GM23248 (cell line): ENCODE data around the gene TNNC1. TPM values are rescaled to one million over a fixed set of nuclear protein-coding genes. Genes with fewer than 3 reads are reported as not detected.
A peak's percentile ranks its signal among the peaks of the same experiment; 100 is the strongest.

Experiments
- DNase-seq: peaks from one replicate; pipeline ENCODE4 v3.0.0-alpha.2; 2015
- H2AFZ ChIP-seq: fragments of 200-600 bp; sonication (generic); 2 replicates; pipeline ENCODE4 v1.6.1; 2016; ENCODE audit warnings: antibody characterized with exemption
- H3F3A ChIP-seq: fragments of 200-600 bp; sonication (generic); 2 replicates; pipeline ENCODE4 v1.6.1; 2016; ENCODE audit warnings: mild to moderate bottlenecking, antibody characterized with exemption, mixed run types; ENCODE audit not compliant: insufficient read depth
- H3K27ac ChIP-seq: fragments of 200-600 bp; sonication (generic); 2 replicates; pipeline ENCODE4 v1.5.1; 2016; ENCODE audit warnings: mild to moderate bottlenecking
- H3K27me3 ChIP-seq: fragments of 200-600 bp; sonication (generic); replicated peaks from 2 replicates; pipeline ENCODE4 v1.6.1; 2016; ENCODE audit warnings: mild to moderate bottlenecking; ENCODE audit not compliant: insufficient read depth
- H3K36me3 ChIP-seq: fragments of 200-600 bp; sonication (generic); 2 replicates; pipeline ENCODE4 v1.6.1; 2016; ENCODE audit warnings: low read depth, mild to moderate bottlenecking
- H3K4me1 ChIP-seq: fragments of 200-600 bp; sonication (generic); 2 replicates; pipeline ENCODE4 v1.6.1; 2016; ENCODE audit warnings: mild to moderate bottlenecking; ENCODE audit not compliant: insufficient read depth
- H3K4me2 ChIP-seq: fragments of 200-600 bp; sonication (generic); one replicate; pipeline ENCODE4 v1.6.1; 2016; ENCODE audit warnings: mild to moderate bottlenecking; ENCODE audit not compliant: unreplicated experiment
- H3K4me3 ChIP-seq: fragments of 200-600 bp; sonication (generic); 2 replicates; pipeline ENCODE4 v1.5.1; 2016; ENCODE audit warnings: mild to moderate bottlenecking
- H3K79me2 ChIP-seq: fragments of 200-600 bp; sonication (generic); 2 replicates; pipeline ENCODE4 v1.6.1; 2016; ENCODE audit warnings: mild to moderate bottlenecking; ENCODE audit not compliant: insufficient read depth
- H3K9ac ChIP-seq: fragments of 200-600 bp; sonication (generic); 2 replicates; pipeline ENCODE4 v1.6.1; 2016; ENCODE audit warnings: mild to moderate bottlenecking
- H3K9me2 ChIP-seq: fragments of 200-600 bp; sonication (generic); 2 replicates; pipeline ENCODE4 v1.6.1; 2016; ENCODE audit warnings: mixed run types, mild to moderate bottlenecking, moderate library complexity; ENCODE audit not compliant: insufficient read depth
- H3K9me3 ChIP-seq: fragments of 200-600 bp; sonication (generic); one replicate; pipeline ENCODE4 v1.6.1; 2017; ENCODE audit warnings: low read depth
- H4K20me1 ChIP-seq: fragments of 200-600 bp; sonication (generic); 2 replicates; pipeline ENCODE4 v1.6.0; 2016; ENCODE audit not compliant: insufficient read depth
- EZH2 ChIP-seq: fragments of 200-600 bp; sonication (generic); IDR thresholded peaks from 2 replicates; pipeline ENCODE4 v1.6.1; 2018; ENCODE audit warnings: antibody characterized with exemption, mild to moderate bottlenecking; ENCODE audit not compliant: insufficient read depth, poor library complexity, severe bottlenecking
- EZH2phosphoT487 ChIP-seq: fragments of 200-600 bp; sonication (generic); IDR thresholded peaks from 2 replicates; pipeline ENCODE4 v1.6.1; 2018; ENCODE audit warnings: antibody characterized with exemption, moderate library complexity, mild to moderate bottlenecking, low read depth; ENCODE audit not compliant: insufficient read depth
- WGBS, 2 experiments: methylation state at CpG; one replicate each; pipeline ENCODE4 v1.1.6; 2015 to 2017; ENCODE audit warnings: low lambda C conversion rate in 2 of 2, low coverage in 1 of 2; ENCODE audit errors: missing lambda C conversion rate in 2 of 2; 5-methylcytosine and 5-hydroxymethylcytosine counted together
- in situ Hi-C: fragments of 300-500 bp; cut with MboI; formaldehyde crosslinking; loops from 2 replicates; pipeline ENCODE4 v1.15.0; 2020
- polyA plus RNA-seq: library from polyadenylated mRNA; unstranded; fragments of >200 nt; fragmentation: Nextera tagmentation; extraction: Ambion mirVana; gene quantifications from 2 replicates; pipeline ENCODE4 v1.2.1, GENCODE V29; 2016
- total RNA-seq: library from RNA; depleted of rRNA; stranded (reverse); fragments of >200 nt; shearing (Covaris generic); gene quantifications from 2 replicates; pipeline ENCODE4 v1.2.3, GENCODE V29; 2014

The TNNC1 gene
- total and polyA plus RNA-seq, 2 experiments from 2014 or later = not detected

DNA sequence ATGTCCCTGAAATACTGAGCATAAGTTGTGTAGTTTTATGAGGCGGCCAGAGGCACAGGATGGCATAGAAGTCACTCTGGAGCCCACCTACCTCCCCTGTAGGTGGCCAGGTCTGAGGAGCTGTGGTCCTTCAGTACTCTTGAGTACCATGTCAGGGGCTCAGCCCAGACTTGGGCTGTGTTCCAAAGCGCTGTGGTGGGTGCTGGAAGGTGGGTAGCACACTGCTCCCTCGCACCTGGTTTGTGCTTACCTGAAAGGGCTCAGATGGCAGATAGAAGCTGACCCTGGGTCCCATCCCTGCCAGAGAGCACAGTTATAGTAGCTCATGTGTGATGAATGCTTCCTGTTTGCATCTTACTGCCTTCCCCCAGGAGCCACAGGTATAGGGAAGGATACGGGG is 17.1 kb upstream of the TNNC1 start:
- no peaks in the 10 kb centered on the region for H3K27me3 ChIP-seq
- no peaks in the 10 kb centered on the region for H3K9me3 ChIP-seq
- H3K9ac ChIP-seq = no peak overlapping the region
- peaks cover 14% of the 10 kb centered on the region for H3F3A ChIP-seq
- WGBS, 2 experiments = 90 to 94% methylated on average over 4 of the region's 4 CpGs
- in situ Hi-C loops = no loop called here
- no peak overlapping the region for H2AFZ ChIP-seq
- H3K27ac ChIP-seq = no peak overlapping the region
- no peak overlapping the region for H3K4me2 ChIP-seq
- H3K9me2 ChIP-seq = no peaks in the 10 kb centered on the region
- H3K36me3 ChIP-seq = peaks cover 46% of the 10 kb centered on the region; the same call in 1 of the 2 replicates
- H3K4me3 ChIP-seq = no peak overlapping the region
- no peak for DNase-seq
- no peak for TF ChIP-seq EZH2phosphoT487
- TF ChIP-seq EZH2 = no peak
- H3K4me1 ChIP-seq = peaks cover 15% of the 10 kb centered on the region
- H4K20me1 ChIP-seq = no peaks in the 10 kb centered on the region
- H3K79me2 ChIP-seq = peaks cover 44% of the 10 kb centered on the region

DNA sequence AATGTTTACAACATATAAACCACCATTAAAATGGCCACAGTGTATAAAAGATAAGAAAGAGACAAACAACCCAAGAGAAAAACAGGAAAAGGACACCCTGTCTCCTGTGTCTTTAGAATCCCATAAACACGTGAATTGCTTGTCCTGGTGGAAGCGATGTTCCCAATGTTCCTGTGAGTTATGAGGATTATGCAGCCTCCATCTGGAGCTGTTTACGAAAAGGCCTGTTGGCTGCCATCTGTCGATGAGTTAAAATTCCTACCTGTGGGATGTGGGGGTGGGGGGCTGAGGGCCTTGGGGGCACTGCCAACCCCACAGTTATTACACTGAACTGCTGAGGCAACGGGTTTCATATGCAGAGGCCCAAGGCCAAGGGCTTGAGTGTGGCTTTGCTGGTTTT is 15.2 kb upstream of the TNNC1 start:
- no peak for DNase-seq

DNA sequence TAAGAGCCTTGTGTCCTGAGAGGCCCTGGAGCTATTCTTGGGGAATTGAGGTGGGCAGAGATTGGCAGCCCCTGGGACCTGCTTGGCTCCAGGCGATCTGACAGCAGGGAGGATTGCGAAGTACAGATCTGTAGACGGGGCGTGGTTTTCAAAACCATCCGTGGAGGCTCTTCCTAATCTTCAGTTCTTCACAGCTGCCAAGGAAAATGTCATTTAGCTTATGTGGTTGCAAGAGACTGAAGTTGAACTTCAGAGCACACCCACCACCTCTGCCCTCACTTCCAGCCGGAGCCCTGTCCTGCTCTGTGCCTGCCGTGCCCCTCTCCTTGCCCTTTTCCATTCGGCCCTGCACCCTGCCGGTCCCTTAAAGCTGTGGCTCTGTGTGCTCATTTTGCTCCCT is 14.5 kb upstream of the TNNC1 start:
- peak overlapping the region; percentile 65 for H3K4me2 ChIP-seq

More for the DNA sequence above, 15.2 kb upstream of the TNNC1 start:
- TF ChIP-seq EZH2 (no peak), EZH2phosphoT487 (no peak)
- no peak overlapping the region for H3K4me3 ChIP-seq
- in situ Hi-C loops = no loop called here
- H3K36me3 ChIP-seq = peaks cover 41% of the 10 kb centered on the region; the same call in 1 of the 2 replicates
- H3K9me2 ChIP-seq = no peaks in the 10 kb centered on the region
- no peaks in the 10 kb centered on the region for H3K9me3 ChIP-seq
- H3K4me2 ChIP-seq = no peak overlapping the region
- peaks cover 27% of the 10 kb centered on the region for H3K4me1 ChIP-seq
- no peaks in the 10 kb centered on the region for H3K27me3 ChIP-seq
- H3F3A ChIP-seq = peaks cover 29% of the 10 kb centered on the region
- H2AFZ ChIP-seq = no peak overlapping the region
- H3K27ac ChIP-seq = peak overlapping the region; percentile 32; the same call in 1 of the 2 replicates
- no peak overlapping the region for H3K9ac ChIP-seq
- WGBS, 2 experiments = 72 to 78% methylated on average over 5 of the region's 5 CpGs
- no peaks in the 10 kb centered on the region for H4K20me1 ChIP-seq
- peaks cover 63% of the 10 kb centered on the region for H3K79me2 ChIP-seq

DNA sequence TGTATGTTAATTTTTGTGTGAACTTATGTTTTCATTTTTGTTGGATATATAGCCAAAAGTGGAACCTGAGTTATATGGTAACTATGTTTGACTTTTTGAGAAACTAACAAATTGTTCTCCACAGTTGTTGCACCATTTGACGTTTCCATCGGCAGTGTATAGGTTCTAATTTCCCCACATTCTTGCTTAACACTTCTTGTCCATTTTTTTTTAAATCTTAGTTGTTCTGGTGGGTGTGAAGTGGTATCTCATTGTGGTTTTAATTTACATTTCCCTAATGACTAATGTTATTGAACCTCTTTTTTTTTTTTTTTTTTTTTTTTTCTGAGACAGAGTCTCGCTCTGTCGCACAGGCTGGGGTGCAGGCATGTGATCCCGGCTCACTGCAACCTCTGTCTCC is 9.6 kb upstream of the TNNC1 start:
- WGBS, 2 experiments = 96 to 98% methylated on average over 5 of the region's 5 CpGs
- DNase-seq = no peak
- Histone ChIP-seq H4K20me1 (no peaks in the 10 kb centered on the region), H3K4me3 (no peak overlapping the region), H3K36me3 (peaks cover 36% of the 10 kb centered on the region), H3K27me3 (no peaks in the 10 kb centered on the region), H3K4me1 (peaks cover 20% of the 10 kb centered on the region), H3K79me2 (peaks cover 93% of the 10 kb centered on the region), H3K9me3 (no peaks in the 10 kb centered on the region), H3K4me2 (no peak overlapping the region), H3K9me2 (no peaks in the 10 kb centered on the region), H3K27ac (no peak overlapping the region), H3F3A (peaks cover 35% of the 10 kb centered on the region), H3K9ac (no peak overlapping the region), H2AFZ (no peak overlapping the region)
- in situ Hi-C loops = no loop called here
- TF ChIP-seq EZH2phosphoT487 = no peak
- no peak for TF ChIP-seq EZH2

More for the DNA sequence above, 14.5 kb upstream of the TNNC1 start:
- Histone ChIP-seq H3K27me3 (no peaks in the 10 kb centered on the region), H3K36me3 (peaks cover 35% of the 10 kb centered on the region; the same call in 1 of the 2 replicates), H3F3A (peaks cover 30% of the 10 kb centered on the region), H4K20me1 (no peaks in the 10 kb centered on the region), H3K27ac (peak overlapping the region; percentile 32), H3K9ac (peak overlapping the region; percentile 39; the same call in 1 of the 2 replicates), H3K9me2 (no peaks in the 10 kb centered on the region), H3K4me1 (peaks cover 27% of the 10 kb centered on the region), H2AFZ (no peak overlapping the region), H3K4me3 (no peak overlapping the region), H3K9me3 (no peaks in the 10 kb centered on the region), H3K79me2 (peaks cover 70% of the 10 kb centered on the region)
- in situ Hi-C loops = no loop called here
- peak; percentile 72 for DNase-seq
- TF ChIP-seq EZH2 (no peak), EZH2phosphoT487 (no peak)
- 29 to 38% methylated on average over 9 of the region's 9 CpGs for WGBS, 2 experiments

DNA sequence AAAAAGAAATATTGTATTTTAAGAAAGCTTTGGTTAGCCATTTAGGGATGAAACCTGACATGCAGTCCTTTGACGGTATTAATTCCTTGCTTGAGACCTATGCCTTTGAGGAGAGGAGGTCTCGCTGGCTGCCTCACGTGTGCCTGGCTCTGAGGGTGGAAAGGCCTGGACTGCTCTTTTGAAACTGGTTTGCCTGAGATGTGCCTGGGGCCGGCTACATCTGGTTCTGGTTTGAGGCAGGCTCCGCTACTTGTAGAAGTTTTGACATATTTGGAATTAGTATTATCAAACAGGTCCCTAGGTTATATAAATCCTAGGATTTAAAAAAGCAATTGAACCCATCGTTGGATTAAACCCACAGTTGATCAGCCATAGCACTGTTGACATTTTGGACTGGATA is 8.0 kb upstream of the TNNC1 start:
- Histone ChIP-seq H3K4me3 (no peak overlapping the region), H3K4me2 (no peak overlapping the region), H3F3A (peaks cover 30% of the 10 kb centered on the region), H3K9me3 (no peaks in the 10 kb centered on the region), H3K9me2 (no peaks in the 10 kb centered on the region), H3K9ac (no peak overlapping the region), H4K20me1 (no peaks in the 10 kb centered on the region), H3K36me3 (peaks cover 44% of the 10 kb centered on the region), H2AFZ (no peak overlapping the region), H3K27me3 (no peaks in the 10 kb centered on the region), H3K27ac (no peak overlapping the region), H3K4me1 (peaks cover 12% of the 10 kb centered on the region), H3K79me2 (peaks cover 97% of the 10 kb centered on the region)
- in situ Hi-C loops = no loop called here
- 49 to 57% methylated on average over 6 of the region's 6 CpGs for whole genome bisulfite sequencing, 2 experiments
- TF ChIP-seq EZH2phosphoT487 = no peak
- TF ChIP-seq EZH2 = no peak
- DNase-seq = no peak
